T-cell (primary cell): ENCODE data around the gene HGFAC. TPM values are rescaled to one million over a fixed set of nuclear protein-coding genes. Genes with fewer than 3 reads are reported as not detected.

Experiments used
- ATAC-seq, 4 experiments: fragments of 200-7000 bp in 3 of 4; fragments of 150-1000 bp in 1 of 4; cut with Tn5 transposase; replicated peaks in 1 of 4; 1 replicate in 3 of 4; 2 replicates in 1 of 4; pipeline ENCODE4 v1.10.0; 2021; ENCODE audit warnings: moderate library complexity in 3 of 4, mild to moderate bottlenecking in 2 of 4, moderate number of reproducible peaks in 1 of 4
- CTCF ChIA-PET, 2 donors: fragments of 300-600 bp; sonication (Branson Sonifier 250); formaldehyde crosslinking; loops; one replicate each; lab custom pipeline; 2022; ENCODE audit warnings: antibody characterized with exemption in 2 of 2; lab: Charles Lee
- POLR2A ChIA-PET, 2 donors: fragments of 300-600 bp; sonication (Branson Sonifier 250); formaldehyde crosslinking; loops; one replicate each; lab custom pipeline; 2022; ENCODE audit warnings: antibody characterized with exemption in 2 of 2; lab: Charles Lee
- DNase-seq, 35 experiments: peaks; one replicate each; pipeline versions ENCODE4 v3.0.0 to v3.0.0-alpha.2; 2013 to 2023
- H3K27ac ChIP-seq: one replicate; pipeline ENCODE4 v1.5.1; 2013; ENCODE audit warnings: low read length
- H3K27me3 ChIP-seq, 2 experiments: replicated peaks in 1 of 2; 1 replicate in 1 of 2; 2 replicates in 1 of 2; pipeline versions ENCODE4 v1.6.1 to v1.7.0; 2013; ENCODE audit warnings: low read length in 1 of 2, mixed read lengths in 1 of 2; ENCODE audit not compliant: control insufficient read depth in 2 of 2, insufficient read depth in 2 of 2; ENCODE audit errors: extremely low read depth in 1 of 2
- H3K36me3 ChIP-seq, 2 donors: 1 replicate in 1 of 2; 2 replicates in 1 of 2; pipeline versions ENCODE4 v1.6.1 to v1.7.0; 2013; ENCODE audit warnings: low read length in 1 of 2; ENCODE audit not compliant: control insufficient read depth in 2 of 2, insufficient read depth in 1 of 2; ENCODE audit errors: extremely low read depth in 1 of 2
- H3K4me1 ChIP-seq, 2 experiments: 1 replicate in 1 of 2; 2 replicates in 1 of 2; pipeline versions ENCODE4 v1.6.1 to v1.7.0; 2013; ENCODE audit warnings: low read length in 2 of 2, mixed read lengths in 1 of 2; ENCODE audit not compliant: insufficient read depth in 2 of 2, control insufficient read depth in 1 of 2; ENCODE audit errors: extremely low read depth in 1 of 2
- H3K4me3 ChIP-seq, 2 donors: 1 replicate in 1 of 2; 2 replicates in 1 of 2; pipeline versions ENCODE4 v1.5.1 to v1.7.0; 2013; ENCODE audit warnings: mild to moderate bottlenecking in 2 of 2, low read length in 1 of 2, moderate library complexity in 1 of 2; ENCODE audit not compliant: control insufficient read depth in 1 of 2; ENCODE audit errors: extremely low read depth in 1 of 2
- H3K9me3 ChIP-seq: 2 replicates; pipeline ENCODE4 v1.7.0; 2013
- H3K27ac Mint-ChIP-seq, 2 donors: one replicate each; pipeline ENCODE4 v1.8.0; 2020 to 2021; ENCODE audit warnings: mild to moderate bottlenecking in 2 of 2, mixed read lengths in 2 of 2
- H3K27me3 Mint-ChIP-seq, 2 donors: one replicate each; pipeline ENCODE4 v1.8.0; 2021 to 2022; ENCODE audit warnings: mixed read lengths in 2 of 2
- H3K36me3 Mint-ChIP-seq: one replicate; pipeline ENCODE4 v1.8.0; 2021; ENCODE audit warnings: mixed read lengths
- H3K4me1 Mint-ChIP-seq, 3 donors: one replicate each; pipeline ENCODE4 v1.8.0; 2020 to 2022; ENCODE audit warnings: mixed read lengths in 3 of 3, mild to moderate bottlenecking in 1 of 3
- H3K4me3 Mint-ChIP-seq, 3 donors: one replicate each; pipeline ENCODE4 v1.8.0; 2020 to 2022; ENCODE audit warnings: mild to moderate bottlenecking in 3 of 3, mixed read lengths in 3 of 3, moderate library complexity in 3 of 3
- H3K9me3 Mint-ChIP-seq, 3 donors: one replicate each; pipeline ENCODE4 v1.8.0; 2020 to 2022; ENCODE audit warnings: mixed read lengths in 3 of 3
- WGBS: methylation state at CpG from one replicate; pipeline ENCODE4 v1.1.5; 2013; ENCODE audit warnings: missing lambda C conversion rate; ENCODE audit not compliant: insufficient coverage; 5-methylcytosine and 5-hydroxymethylcytosine counted together
- total RNA-seq, 35 experiments: library from RNA in 6 of 35; stranded (reverse) in 6 of 35; fragments of 120-200 nt in 1 of 35; gene quantifications; one replicate each; pipeline versions ENCODE4 v1.2.1 to v1.2.4 and lab custom pipeline; 2013 to 2026

HGFAC gene
- total RNA-seq, 5 donors from 2014 or later (not counting 1 experiment from before 2014, with no cell fraction given), result 0.33 to 0.73 (median 0.70) TPM; not detected in 2

DNA sequence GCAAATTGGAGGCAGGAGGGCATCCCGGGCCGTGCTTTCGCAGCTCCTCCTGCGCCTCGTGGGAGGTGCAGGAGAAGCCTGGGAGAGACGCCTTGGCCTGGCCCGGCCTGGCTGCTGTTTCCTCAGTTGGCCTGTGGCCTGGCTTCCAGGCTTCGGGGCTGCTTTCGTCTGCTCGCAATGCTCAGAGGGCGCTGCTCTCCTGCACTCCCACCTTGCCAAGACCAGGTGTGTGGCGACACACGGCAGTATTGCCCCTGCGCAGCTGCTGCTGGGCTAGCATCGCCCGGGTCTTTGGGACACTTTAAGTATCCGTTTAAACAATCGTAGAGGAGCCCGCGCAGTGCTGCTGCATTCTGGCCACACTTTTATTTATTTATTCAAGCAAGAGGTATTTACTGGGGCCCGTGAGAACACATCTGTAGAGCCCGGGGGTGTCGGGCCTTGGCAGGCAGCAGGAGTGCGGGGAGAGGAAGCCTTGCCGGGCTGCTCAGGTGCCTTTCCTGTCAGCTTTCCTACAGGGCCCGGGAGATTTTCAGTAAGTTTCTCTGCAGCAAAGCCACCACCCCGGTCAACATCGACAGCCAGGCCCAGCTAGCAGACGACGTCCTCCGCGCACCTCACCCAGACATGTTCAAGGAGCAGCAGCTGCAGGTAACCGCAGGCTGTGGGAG lies 26.2 kb upstream of the HGFAC start:
- WGBS, result 95% methylated on average over 32 of the region's 33 CpGs
- no peaks in the 10 kb centered on the region for H3K4me1 Mint-ChIP-seq

DNA sequence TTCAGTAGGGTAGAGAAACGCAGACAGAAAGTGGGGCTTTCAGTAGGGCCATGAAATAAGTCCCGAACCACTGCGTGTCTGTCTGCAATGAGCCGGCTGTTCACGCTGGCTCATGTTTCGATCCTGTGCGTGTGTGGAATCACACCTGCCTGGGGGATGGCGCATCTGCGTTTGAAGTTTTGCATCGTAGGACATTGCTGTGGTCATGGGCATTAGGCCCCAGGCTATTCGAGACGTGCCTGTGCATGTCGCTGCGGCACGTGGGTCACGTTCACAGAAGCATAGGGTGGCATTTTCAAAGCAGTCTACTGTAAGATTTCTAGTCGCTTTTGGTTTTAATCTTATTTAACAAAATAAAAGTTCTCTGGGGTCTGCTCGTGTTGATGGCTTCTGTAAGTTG lies 25.5 kb upstream of the HGFAC start:
- Histone ChIP-seq H3K9me3 (no peaks in the 10 kb centered on the region), H3K27ac (no peak overlapping the region), H3K36me3 (peaks cover 0 to 15% of the 10 kb centered on the region in 2 donors), H3K4me1 (no peaks in the 10 kb centered on the region), H3K4me3 (no peak overlapping the region), H3K27me3 (no peaks in the 10 kb centered on the region)
- CTCF ChIA-PET, result no interaction called here
- H3K27me3 Mint-ChIP-seq, result no peaks in the 10 kb centered on the region
- ATAC-seq (no peak), DNase-seq (no peak)
- 90% methylated on average over 14 of the region's 18 CpGs for WGBS
- no peaks in the 10 kb centered on the region for H3K9me3 Mint-ChIP-seq
- peaks cover 20% of the 10 kb centered on the region for H3K36me3 Mint-ChIP-seq
- H3K4me3 Mint-ChIP-seq, result no peak overlapping the region
- H3K4me1 Mint-ChIP-seq, result no peaks in the 10 kb centered on the region
- POLR2A ChIA-PET, result no interaction called here
- no peak overlapping the region for H3K27ac Mint-ChIP-seq

More for the DNA sequence above, 26.2 kb upstream of the HGFAC start:
- Histone ChIP-seq H3K36me3 (peaks cover 0 to 15% of the 10 kb centered on the region in 2 donors), H3K9me3 (no peaks in the 10 kb centered on the region), H3K27ac (no peak overlapping the region), H3K27me3 (no peaks in the 10 kb centered on the region), H3K4me1 (no peaks in the 10 kb centered on the region), H3K4me3 (no peak overlapping the region)
- CTCF ChIA-PET, result no interaction called here
- DNase-seq (no peak), ATAC-seq (no peak)
- Mint-ChIP-seq H3K9me3 (no peaks in the 10 kb centered on the region), H3K4me3 (no peak overlapping the region), H3K27me3 (no peaks in the 10 kb centered on the region), H3K36me3 (peaks cover 20% of the 10 kb centered on the region), H3K27ac (no peak overlapping the region)
- POLR2A ChIA-PET, result no interaction called here

DNA sequence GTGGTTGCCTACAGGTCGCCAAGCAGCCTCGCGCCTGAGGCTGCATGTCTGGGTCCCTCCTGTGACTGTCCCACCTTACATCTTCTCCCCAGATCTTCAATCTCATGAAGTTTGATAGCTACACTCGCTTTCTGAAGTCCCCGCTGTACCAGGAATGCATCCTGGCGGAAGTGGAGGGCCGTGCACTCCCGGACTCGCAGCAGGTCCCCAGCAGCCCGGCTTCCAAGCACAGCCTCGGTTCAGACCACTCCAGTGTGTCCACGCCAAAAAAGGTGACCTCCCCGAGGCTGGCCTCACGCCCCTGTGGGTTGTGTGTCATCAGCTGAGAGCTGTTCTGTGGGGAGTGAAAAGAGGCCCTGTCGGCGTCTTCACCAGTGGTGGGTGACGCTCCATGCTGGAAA lies 24.9 kb upstream of the HGFAC start:
- H3K4me3 ChIP-seq, result no peak overlapping the region
- H3K36me3 ChIP-seq, result peaks cover 0 to 15% of the 10 kb centered on the region in 2 donors
- WGBS, result 94% methylated on average over 16 of the region's 17 CpGs
- CTCF ChIA-PET, result no interaction called here
- POLR2A ChIA-PET, result no interaction called here
- no peak overlapping the region for H3K27ac Mint-ChIP-seq
- no peak overlapping the region for H3K4me3 Mint-ChIP-seq
- H3K4me1 Mint-ChIP-seq, result no peaks in the 10 kb centered on the region
- H3K27ac ChIP-seq, result no peak overlapping the region
- no peak for ATAC-seq
- DNase-seq, result no peak
- H3K9me3 Mint-ChIP-seq, result no peaks in the 10 kb centered on the region
- H3K36me3 Mint-ChIP-seq, result peaks cover 20% of the 10 kb centered on the region
- no peaks in the 10 kb centered on the region for H3K27me3 ChIP-seq
- no peaks in the 10 kb centered on the region for H3K9me3 ChIP-seq
- H3K27me3 Mint-ChIP-seq, result no peaks in the 10 kb centered on the region
- H3K4me1 ChIP-seq, result no peaks in the 10 kb centered on the region

DNA sequence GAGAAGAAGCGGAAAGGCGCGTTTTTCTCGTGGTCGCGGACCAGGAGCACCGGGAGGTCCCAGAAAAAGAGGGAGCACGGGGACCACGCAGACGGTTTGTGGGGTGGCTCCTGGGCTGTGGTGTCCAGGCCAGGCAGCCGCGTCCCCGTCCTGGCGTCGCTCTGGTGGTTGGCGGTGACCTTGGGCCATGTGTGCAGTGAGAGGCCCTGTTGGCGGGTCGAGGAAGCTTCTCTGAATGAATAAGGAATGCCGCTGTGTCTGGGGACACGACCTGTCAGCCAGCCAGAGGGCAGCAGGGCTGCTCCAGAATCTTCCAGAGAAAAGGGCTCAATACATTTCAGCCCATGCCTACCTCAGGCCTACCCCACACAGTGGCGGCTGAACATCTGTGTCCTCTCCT lies 24.3 kb upstream of the HGFAC start:
- H3K27ac Mint-ChIP-seq, result no peak overlapping the region
- POLR2A ChIA-PET, result no interaction called here
- Histone ChIP-seq H3K27me3 (no peaks in the 10 kb centered on the region), H3K36me3 (peaks cover 0 to 10% of the 10 kb centered on the region in 2 donors), H3K4me3 (no peak overlapping the region), H3K9me3 (no peaks in the 10 kb centered on the region), H3K4me1 (no peaks in the 10 kb centered on the region), H3K27ac (no peak overlapping the region)
- CTCF ChIA-PET, result no interaction called here
- 92% methylated on average over 17 of the region's 21 CpGs for WGBS
- ATAC-seq (no peak), DNase-seq (no peak)
- no peaks in the 10 kb centered on the region for H3K27me3 Mint-ChIP-seq
- H3K4me3 Mint-ChIP-seq, result no peak overlapping the region
- H3K4me1 Mint-ChIP-seq, result no peaks in the 10 kb centered on the region
- H3K36me3 Mint-ChIP-seq, result peaks cover 20% of the 10 kb centered on the region
- H3K9me3 Mint-ChIP-seq, result no peaks in the 10 kb centered on the region

- Mint-ChIP-seq H3K9me3 (no peaks in the 10 kb centered on the region), H3K27ac (no peak overlapping the region), H3K27me3 (no peaks in the 10 kb centered on the region), H3K4me1 (no peaks in the 10 kb centered on the region), H3K36me3 (peaks cover 20% of the 10 kb centered on the region), H3K4me3 (no peak overlapping the region)
- Histone ChIP-seq H3K4me1 (no peaks in the 10 kb centered on the region), H3K27ac (no peak overlapping the region), H3K27me3 (no peaks in the 10 kb centered on the region), H3K9me3 (no peaks in the 10 kb centered on the region), H3K36me3 (peaks cover 0 to 9% of the 10 kb centered on the region in 2 donors), H3K4me3 (no peak overlapping the region)
- POLR2A ChIA-PET, result no interaction called here
- CTCF ChIA-PET, result no interaction called here
- ATAC-seq, result no peak
- no peak for DNase-seq
- WGBS, result 78% methylated on average over 21 of the region's 22 CpGs
Observed at GRCh38 chr4:3418029-3418762, 23.6 kb upstream of the HGFAC start.

DNA sequence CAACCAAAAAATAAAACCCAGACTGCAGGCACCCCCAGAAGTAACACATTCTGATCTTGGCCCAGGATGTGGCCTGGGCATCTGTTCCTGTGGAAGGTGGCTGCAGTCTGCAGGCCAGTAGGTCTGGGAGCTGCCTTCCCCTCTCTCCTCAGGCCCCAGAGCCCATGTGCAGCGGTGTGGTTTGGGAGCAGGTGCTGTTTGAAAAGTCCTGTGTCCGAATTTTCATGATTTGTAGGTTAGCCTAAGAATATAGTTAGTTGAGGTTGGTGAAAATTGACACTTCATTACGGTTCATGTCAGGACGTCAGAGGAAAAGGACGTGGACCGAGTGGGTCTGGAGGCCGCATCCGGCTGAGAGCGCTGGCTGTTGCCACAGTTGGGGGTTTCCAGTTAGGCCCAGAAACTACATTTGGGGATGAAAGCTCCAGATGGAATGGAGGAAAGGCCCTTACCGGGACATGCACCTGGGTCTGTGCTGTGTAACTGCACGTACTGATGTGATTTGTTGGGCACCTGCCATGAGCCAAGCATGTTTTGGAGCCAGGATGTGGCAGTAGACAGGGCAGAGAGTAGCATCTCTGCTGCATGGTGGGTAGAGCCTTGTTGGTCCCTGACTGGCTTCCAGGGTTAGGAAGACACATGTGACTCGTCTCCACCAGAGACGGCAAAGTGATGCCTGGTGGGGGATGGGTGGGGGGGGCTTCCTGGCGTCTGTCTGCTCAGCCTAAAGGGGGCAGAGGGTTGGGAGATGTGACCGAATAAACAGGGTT lies 21.7 kb upstream of the HGFAC start:
- Mint-ChIP-seq H3K27me3 (no peaks in the 10 kb centered on the region), H3K4me1 (no peaks in the 10 kb centered on the region), H3K9me3 (no peaks in the 10 kb centered on the region), H3K36me3 (peaks cover 20% of the 10 kb centered on the region), H3K27ac (no peak overlapping the region), H3K4me3 (no peak overlapping the region)
- H3K4me1 ChIP-seq, result no peaks in the 10 kb centered on the region
- H3K4me3 ChIP-seq, result no peak overlapping the region
- H3K9me3 ChIP-seq, result no peaks in the 10 kb centered on the region
- 88% methylated on average over 12 of the region's 15 CpGs for WGBS
- DNase-seq, result no peak
- ChIA-PET POLR2A (no interaction called here), CTCF (no interaction called here)
- H3K27ac ChIP-seq, result no peak overlapping the region
- no peaks in the 10 kb centered on the region for H3K27me3 ChIP-seq
- H3K36me3 ChIP-seq, result peaks cover 0 to 15% of the 10 kb centered on the region in 2 donors
- no peak for ATAC-seq
